NCI-H524 (cell line): ENCODE results near the gene RASA3.

Experiments
- DNase-seq, 2 experiments: peaks; one replicate each; lab custom pipeline; 2025; lab: John Stamatoyannopoulos, UW

RASA3 gene

GRCh38 chr13:113981611-113982295 lies 150.7 kb downstream of the RASA3 start:
- DNase-seq: no peak

DNA sequence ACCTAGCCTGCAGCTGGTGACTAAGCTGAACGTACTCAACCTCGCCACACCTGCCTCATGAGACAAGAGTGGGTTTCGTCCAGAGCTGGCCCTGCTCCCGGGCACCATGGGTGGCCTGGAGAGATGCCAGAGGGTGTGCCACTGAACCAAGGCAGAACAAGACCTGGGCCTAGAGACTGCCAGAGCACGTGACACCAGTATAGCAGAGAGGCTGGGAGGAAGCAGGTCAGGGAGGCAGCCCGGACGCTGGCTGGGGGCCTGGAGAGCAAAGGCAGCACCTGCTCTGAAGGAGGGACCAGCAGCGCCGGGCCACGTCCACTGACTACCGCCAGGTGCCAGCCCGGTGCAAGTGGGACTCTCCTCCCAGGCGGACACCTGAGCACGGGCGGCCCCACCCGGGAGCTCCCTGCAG lies 151.2 kb downstream of the RASA3 start:
- DNase-seq: peak in 1 of 2 experiments; percentile 5

GRCh38 chr13:113980489-113981064 lies 151.8 kb downstream of the RASA3 start:
- no peak for DNase-seq

DNA sequence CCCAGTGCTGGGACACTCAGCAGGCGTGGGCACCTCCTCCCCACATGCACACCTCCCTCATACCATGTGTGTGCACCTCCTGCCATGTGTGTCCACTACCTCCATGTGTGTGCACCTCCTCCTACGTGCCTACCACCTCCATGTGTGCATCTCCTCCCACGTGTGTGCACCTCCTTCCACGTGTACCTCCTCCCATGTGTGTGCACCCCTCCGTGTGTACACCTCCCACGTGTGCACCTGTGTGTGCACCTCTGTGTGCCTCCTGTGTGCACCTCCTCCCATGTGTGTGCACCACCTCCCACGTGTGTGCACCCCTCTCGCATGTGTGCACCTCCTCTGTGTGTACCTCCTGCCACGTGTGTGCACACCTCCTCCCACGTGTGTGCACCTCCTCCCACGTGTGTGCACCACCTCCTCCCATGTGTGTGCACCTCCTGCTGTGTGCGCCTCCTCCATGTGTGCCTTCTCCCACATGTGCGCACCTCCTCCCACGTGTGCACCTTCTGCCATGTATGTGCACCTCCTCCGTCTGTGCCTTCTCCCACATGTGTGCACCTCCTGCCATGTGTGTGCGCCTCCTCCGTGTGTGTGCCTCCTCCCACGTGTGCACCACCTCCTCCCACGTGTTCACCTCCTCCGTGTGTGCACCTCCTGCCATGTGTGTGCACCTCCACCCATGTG lies 152.5 kb downstream of the RASA3 start:
- no peak for DNase-seq

DNA sequence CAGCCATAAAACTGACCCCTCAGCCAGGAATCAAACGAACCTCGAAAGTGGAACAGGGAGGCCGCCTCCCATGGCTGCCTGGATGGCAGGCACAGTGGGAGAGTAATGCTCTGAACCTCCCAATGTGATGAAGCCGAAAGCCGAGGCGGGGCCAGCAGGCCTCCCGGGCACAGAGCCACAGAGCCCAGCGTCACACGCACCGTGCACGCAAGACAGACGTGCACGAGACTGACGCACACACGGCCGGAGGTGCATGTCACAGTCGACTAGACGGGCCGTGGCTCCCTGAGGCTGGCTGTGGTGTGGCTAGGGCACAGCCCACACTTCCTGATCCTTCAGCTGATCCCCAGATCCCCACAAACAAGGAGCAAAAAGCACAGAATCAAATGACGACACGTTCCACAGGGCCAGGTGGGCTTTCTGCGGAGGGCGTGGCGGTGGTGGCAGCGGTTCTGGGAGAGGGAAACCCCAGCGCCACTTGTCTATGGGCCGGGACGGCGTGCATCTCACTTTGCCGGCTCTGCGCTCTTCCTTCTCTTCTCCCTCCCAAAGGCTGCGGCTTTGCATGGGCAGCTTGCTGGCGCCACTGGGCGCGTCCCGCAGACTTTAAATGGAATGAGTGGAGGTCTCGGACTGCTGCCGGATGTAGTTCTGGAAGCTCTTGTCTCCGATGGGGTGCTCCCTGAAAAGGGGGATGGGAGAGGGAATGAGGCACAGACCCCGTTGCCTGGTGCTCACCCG lies 153.5 kb downstream of the RASA3 start:
- DNase-seq: no peak

- no peak for DNase-seq
Observed at GRCh38 chr13:113977976-113978375, 154.4 kb downstream of the RASA3 start.

DNA sequence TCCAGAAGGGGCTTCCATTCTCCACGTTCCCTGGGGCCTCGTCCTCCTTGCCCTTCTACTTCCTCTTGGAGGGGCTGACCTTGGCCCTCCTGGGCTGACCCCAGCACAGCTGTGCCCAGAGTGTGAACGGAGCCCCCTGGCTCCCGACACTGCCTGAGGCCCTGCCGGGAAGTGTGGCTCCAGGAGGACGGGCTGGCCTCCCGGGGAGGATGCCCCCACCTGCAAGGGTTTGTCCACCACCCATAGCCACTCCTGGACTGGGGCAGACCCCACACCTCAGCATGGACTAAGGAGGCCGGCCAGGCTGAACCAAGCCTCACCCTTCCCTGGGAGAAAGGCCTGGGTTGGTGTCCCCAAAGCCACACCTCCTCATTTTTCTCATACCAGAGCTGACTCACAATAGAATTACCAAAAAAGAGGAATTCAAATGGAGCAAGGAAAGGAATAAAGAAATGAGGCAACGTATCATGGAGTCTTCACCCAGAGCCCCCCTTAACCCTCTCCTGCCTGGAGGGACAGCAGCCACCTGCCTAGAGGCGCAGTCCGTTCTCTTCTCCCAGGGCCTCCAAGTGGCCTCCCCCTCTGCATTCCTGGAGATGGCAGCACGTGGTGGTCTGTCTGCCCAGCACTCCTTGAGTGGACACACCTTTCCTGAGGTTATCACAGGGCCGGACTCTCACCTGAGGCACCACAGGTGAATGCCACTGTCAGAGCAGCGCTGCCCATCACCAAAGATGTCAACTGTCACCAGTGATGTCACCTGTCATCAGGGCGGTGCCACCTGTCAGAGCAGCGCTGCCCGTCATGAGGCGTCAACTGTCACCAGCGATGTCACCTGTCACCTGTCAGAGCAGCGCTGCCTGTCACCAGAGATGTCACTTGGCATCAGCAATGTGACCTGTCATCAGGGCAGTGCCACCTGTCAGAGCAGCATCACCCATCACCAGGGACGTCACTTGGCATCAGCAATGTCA lies 155.4 kb downstream of the RASA3 start:
- DNase-seq: no peak

DNA sequence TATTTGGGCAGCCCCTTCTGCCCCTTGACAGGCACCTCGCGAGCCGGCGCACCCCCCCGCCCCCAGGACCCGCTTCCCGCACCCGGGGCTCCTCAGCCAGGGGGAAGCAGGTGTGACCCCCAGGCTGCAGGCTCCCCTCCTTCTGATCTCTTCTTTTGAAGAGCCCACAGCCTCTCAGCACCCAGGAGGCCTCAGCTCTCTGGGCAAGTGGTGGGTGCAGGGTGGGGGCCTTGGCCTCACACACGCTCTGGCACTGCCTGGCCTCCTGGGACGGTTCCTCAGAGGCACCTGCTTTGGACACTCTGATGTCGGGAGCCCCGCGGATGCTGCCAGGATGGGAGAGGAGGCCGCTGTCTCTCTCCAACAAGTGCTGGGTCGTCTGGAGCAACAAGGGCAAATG lies 157.0 kb downstream of the RASA3 start:
- DNase-seq: no peak

DNA sequence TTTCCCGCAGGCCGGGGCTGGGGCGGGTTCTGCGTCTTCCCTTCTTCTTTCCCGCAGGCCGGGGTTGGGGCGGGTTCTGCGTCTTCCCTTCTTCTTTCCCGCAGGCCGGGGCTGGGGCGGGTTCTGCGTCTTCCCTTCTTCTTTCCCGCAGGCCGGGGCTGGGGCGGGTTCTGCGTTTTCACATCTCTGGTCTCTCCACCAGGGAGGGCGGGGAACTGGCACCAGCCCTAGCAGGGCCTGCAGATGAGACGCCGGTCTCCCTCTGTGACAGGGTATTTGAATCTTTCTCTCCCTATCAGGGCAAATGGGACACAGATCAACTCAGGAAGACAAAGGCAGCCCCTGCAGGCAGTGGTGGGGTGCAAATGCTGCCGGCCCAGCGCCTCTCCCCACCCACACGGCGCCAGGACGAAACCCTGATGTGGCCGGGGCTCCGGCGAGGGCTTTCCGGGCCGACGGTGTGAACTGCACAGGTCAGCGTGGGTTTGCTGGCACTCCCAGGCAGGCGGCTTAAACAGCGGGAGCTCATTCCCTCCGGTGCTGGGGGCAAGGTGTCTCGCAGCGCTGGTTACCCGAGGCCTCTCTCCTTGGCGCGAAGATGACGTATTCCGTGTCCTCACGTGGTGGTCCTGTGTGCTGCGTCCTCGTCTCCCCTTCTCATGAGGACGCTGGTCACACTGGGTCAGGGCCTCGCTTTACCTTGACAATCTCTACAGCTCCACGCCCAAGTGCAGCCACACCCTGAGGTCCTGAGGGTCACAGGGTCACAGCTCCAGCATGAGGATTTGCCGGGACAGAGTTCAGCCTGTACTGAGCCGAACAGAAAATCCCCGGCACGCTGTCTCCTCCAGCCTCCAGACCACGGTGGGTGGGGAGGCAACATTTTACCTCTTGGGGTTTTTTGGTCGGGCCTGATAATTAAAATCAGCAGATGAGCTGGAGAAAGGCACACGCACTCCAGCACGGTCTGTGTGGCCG lies 157.8 kb downstream of the RASA3 start:
- DNase-seq: no peak

DNA sequence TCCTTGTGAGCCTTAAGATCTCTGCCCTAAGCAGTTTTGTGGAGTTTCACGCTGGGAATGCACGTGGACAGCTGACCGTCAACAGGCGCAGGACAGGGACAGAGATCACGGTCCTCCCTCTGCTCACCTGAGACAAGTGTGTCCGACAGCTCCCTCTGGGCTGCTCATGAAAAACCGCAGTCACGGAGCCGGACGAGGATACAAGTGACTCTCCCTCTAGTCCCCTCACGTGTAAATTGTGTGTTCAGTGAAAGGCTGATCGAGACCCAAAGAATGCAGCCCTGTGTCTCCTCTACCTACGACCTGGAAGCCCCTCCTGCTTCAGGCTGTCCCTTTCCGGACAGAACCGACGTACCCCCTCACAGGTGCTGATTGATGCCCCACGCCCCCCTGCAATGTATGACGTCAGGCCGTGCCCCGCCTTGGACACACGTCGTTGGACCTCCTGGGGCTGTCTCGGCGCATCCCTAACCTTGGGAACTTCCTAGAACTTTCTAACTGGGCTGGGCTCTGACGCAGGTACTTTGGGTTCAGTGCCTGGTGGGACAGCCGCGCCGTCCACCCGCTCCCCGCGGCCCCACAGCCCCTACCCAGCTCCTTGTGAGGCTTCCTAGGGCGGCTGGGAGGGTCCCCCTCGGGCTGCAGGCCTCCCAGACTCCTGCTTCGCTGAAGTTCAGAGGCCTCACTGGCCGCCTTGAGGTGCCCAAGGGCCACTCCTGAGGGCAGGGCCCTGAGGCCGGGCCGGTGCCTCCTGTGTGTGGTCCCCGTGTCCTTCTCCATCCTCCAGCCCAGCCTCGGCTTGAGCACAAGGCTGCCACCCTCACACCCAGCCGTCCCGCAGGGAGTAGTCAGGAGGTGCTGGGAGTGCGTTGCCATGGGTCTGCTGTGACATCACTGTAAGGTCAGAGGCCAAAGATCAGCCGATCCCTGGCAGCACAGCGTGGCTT lies 158.9 kb downstream of the RASA3 start, which contains the start of gene C13orf46:
Gene C13orf46 (minus strand): TSS at position 859 of the 947 bp plus-strand sequence. CDS start 79 bp downstream, at position 780.
- no peak for DNase-seq

DNA sequence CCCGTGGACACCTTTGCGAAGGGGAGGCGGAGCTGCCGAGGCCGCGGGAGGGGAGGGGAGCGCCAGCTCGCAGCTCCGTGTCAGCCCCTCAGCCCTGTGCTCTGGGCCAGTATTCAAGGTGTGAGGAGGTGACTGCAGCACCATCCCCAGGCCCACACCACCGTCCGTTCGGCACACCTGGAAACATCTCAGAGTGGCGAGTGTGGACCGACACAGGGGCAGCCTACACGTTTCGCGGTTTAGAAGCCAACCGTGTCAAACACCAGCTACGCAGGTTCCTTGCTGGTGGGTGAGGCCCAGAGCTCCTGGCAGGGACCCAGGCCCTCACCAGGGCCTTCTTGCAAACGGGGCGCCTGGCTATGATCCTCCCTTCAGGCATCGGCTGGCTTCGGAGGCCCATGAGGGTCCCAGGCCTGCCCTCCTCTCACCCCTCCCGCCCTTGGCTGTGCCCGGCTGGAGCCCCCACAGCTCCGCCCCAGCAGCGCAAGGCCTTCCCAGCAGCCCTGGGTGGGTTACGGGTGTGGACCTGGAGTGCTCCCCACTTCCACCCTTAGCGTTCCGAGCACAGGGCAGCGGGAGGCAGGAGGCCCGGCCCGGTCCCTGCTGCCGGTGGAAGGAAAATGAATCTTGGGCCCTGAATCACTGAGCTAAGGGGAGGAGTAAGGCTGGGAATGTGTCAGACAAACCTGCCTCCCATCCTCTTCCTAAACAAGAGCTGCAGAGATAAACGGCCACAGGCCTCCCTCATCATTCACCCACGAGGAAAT lies 159.8 kb downstream of the RASA3 start:
- no peak for DNase-seq

DNA sequence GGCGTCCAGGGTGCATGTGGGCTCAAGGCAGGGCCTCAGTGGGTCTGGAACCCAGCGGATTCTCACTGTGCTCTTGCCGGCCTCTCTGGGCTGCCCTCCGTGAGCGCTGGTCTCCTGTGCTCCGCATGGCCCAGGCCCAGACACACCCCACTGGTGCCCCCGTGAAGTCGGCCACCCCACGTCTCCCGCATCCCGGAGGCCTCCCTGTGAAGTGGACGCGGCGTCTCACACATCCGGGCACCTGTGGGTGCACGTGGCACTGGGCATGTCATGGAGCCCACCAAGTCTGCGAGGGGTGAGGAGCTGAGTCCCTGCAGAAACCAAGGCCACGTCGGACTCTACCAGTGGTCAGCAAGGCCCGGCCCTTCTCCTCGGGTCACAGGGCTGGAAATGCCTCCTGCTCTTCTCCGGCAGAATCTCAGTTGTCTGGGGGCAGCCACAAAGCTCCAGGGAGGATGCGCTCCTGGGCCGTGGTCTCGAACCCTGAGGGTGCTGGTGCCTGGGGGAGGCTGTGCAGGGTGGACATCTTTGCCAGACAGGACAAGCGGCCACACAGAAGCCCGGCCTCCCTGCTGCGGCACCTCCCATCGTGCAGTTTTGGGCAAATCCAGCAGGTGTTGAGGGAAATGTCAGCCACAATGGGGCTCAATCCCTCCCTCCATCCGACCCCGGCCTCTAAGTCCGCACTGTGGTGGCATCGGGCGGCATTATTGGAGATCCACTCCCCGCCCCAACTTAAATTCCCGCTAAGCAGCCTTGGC lies 160.8 kb downstream of the RASA3 start:
- DNase-seq: no peak

DNA sequence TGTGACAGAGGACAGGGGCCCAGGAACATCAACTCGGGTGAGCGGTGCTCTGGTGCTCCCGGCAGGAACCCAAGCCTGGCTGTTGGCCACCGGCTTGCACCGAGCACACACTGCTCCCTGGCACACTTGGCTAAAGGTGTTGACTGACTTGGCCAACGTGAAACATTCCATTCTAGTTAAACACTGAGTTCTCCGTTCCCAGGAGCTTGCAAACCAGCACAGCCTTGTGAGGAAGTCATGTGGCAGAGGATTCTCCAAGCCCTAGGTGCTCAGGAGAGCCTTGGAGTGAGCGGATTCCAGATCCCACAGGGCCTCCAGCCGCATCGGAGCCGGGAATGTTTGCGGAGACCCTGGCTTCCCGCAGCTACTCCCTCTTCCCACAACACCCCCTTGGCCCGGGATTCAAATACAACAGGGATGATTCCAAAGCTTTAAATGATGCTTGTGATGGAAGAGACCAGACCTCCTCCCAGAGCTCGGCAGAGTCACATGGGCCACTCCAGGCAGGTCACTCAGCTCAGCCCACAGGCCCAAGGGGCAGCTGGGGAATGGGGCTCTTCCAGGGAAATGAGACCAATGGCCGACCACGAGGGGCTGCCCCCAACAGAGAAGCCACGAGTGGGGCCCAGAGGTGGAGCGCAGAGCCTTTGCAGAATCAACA lies 161.5 kb downstream of the RASA3 start:
- DNase-seq: no peak

- no peak for DNase-seq
Observed at GRCh38 chr13:113969973-113970611, 162.3 kb downstream of the RASA3 start.

- DNase-seq: no peak
Observed at GRCh38 chr13:113969311-113969972, 163.0 kb downstream of the RASA3 start.
